ENCODE measurements around the gene MIEN1. TPM values are rescaled to one million over a fixed set of nuclear protein-coding genes. Genes with fewer than 3 reads are reported as not detected.

MIEN1 gene
- total and polyA plus RNA-seq, 2 of the 13 experiments (the other 11 are each of a cell fraction or from before 2014, with no cell fraction given), result 40.6 to 56.6 TPM

- TF ChIP-seq HNF1A (IDR thresholded peaks at IDR 0.05; ENCODE audit: low read depth) (no peak), HNF1A (CRISPR knock-in tag; IDR thresholded peaks at IDR 0.05; ENCODE audit: borderline replicate concordance) (no peak), ELF1 (CRISPR knock-in tag; IDR thresholded peaks at IDR 0.05) (no peak), EED (CRISPR knock-in tag; IDR thresholded peaks at IDR 0.05) (no peak), NFKBIZ (CRISPR knock-in tag; IDR thresholded peaks at IDR 0.05) (no peak), NFRKB (IDR thresholded peaks at IDR 0.05) (no peak)
Observed at GRCh38 chr17:39706383-39706782, 23.9 kb downstream of the MIEN1 start (continued).

GRCh38 chr17:39705786-39706348 lies 24.5 kb downstream of the MIEN1 start:
- TF ChIP-seq AGO2 (optimal IDR thresholded peaks at IDR 0.05; ENCODE audit: low read depth, low read length) (peak; percentile 8), ZNF407 (CRISPR knock-in tag; IDR thresholded peaks at IDR 0.05; ENCODE audit: not compliant biosample characterization) (no peak)
- CTCF ChIA-PET (ENCODE audit: low intra/inter-chr PET ratio, low total read pairs), result no interaction called here
- no peak for FAIRE-seq

More at GRCh38 chr17:39705786-39706348, 24.5 kb downstream of the MIEN1 start:
- no peak overlapping the region for H3K9ac ChIP-seq (ENCODE audit: insufficient read depth, low read depth, low read length)
- H3K4me2 ChIP-seq (ENCODE audit: low read depth, low read length), result no peak overlapping the region
- POLR2A ChIA-PET, result interaction anchor here (0.7 to 3.0 kb wide), 2 partner anchors 31 to 34 kb away, joined by 3 to 8 read pairs; partner anchors contain the start of gene GRB7
- H4K20me1 ChIP-seq (ENCODE audit: insufficient read depth, low read length), result peaks cover 14% of the 10 kb centered on the region; the same call in 1 of the 2 replicates
- in situ Hi-C loops (cut with HindIII; ENCODE audit: extremely low pct_ligation_motif_present, low pct_unique_long_range_greater_than_20kb) (no loop called here), intact Hi-C loops (cut with micrococcal nuclease; ENCODE audit: unreplicated experiment) (no loop called here)
- 91% methylated on average over 9 of the region's 12 CpGs for WGBS (ENCODE audit: low lambda C conversion rate)
- peaks cover 38 to 47% of the 10 kb centered on the region in 2 experiments for H3K36me3 ChIP-seq (replicated peaks in 1 of 2; ENCODE audit: control insufficient read depth in 1 of 2, insufficient read depth in 2 of 2, low read length in 2 of 2)
- no peaks in the 10 kb centered on the region for H3K9me3 ChIP-seq (ENCODE audit: low read length)
- peaks cover 51% of the 10 kb centered on the region for H3K4me1 ChIP-seq (ENCODE audit: insufficient read depth, low read length)
- peaks cover 44% of the 10 kb centered on the region for H3K79me2 ChIP-seq (ENCODE audit: insufficient read depth, low read length)
- BruUV-seq (replicated peaks), result no TSS peak
- DNase-seq (ENCODE audit: low spot score) (no peak), ATAC-seq (no peak)
- no peak overlapping the region for H3K27ac ChIP-seq (ENCODE audit: extremely low read length, insufficient read depth, low read length)
- H2AFZ ChIP-seq (ENCODE audit: low read length), result no peak overlapping the region
- H3K4me3 ChIP-seq (replicated peaks in 1 of 3; ENCODE audit: insufficient read depth in 1 of 3, low read depth in 2 of 3, low read length in 3 of 3), result no peak overlapping the region
- H3K27me3 ChIP-seq (ENCODE audit: control insufficient read depth in 1 of 2, insufficient read depth in 2 of 2, low read length in 2 of 2), result no peaks in the 10 kb centered on the region

All from HepG2 (cell line).